ENCODE data around the gene SOX10. TPM values are rescaled to one million over a fixed set of nuclear protein-coding genes. Genes with fewer than 3 reads are reported as not detected.

The SOX10 gene
- polyA plus RNA-seq, 3 donors from 2014 or later: not detected

DNA sequence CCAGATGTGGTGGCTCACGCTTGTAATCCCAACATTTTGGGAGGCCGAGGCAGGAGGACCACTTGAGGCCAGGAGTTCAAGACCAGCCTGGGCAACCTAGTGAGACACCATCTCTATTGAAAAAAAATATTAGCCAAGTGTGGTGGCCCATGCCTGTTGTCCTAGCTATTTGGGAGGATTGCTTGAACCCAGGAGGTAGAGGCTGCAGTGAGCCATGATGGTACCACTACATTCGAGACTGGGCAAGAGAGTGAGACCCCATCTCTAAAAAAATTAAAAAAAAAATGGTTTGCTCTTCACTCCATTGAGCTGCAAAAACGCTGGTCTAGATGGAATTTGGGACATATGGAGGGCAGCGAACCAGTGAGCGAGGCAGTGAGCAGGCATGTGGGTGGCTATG is 21.6 kb upstream of the SOX10 start:
- Mint-ChIP-seq H3K4me3 (no peak overlapping the region), H3K36me3 (no peaks in the 10 kb centered on the region), H3K4me1 (peaks cover 44 to 49% of the 10 kb centered on the region in 2 donors), H3K27ac (no peak overlapping the region), H3K9me3 (no peaks in the 10 kb centered on the region), H3K27me3 (ENCODE audit: low read depth in 3 of 3) (peaks cover 0 to 3% (median 2%) of the 10 kb centered on the region in 3 donors)
- DNase-seq: no peak

DNA sequence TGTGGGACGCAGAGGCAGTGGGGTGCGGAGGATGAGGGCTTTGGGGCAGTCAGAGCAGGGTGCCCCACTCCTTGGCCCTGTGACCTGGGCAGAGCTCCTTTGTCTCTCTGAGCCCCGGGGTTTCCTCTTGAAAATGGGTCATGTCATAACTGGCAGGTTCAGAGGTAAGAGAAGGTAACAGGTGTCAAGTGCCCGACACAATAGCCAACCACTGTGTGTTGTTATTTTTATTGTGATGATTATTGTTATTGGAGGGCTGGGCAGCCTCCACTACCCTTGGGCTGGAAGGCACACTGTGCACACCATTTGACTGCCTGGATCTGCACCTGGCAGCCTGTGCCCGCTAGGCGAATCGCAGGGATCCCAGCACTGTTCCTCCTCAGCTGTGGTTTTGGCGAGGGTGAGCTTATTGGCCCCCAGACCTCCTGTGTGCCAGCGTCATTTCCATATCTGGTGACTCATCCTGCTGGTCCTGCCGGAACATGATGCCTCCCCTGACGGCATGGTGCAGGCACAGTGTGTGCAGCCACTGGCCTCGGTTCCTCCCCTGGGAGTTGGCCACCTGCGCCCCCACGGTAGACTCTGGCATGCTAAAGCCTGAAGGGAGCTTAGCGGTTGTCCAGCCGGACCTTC is 15.4 kb upstream of the SOX10 start:
- H3K9me3 Mint-ChIP-seq: no peaks in the 10 kb centered on the region
- peaks cover 0 to 1% (median 0%) of the 10 kb centered on the region in 3 donors for H3K27me3 Mint-ChIP-seq (ENCODE audit: low read depth in 3 of 3)
- H3K4me1 Mint-ChIP-seq: peaks cover 46 to 63% of the 10 kb centered on the region in 2 donors
- H3K4me3 Mint-ChIP-seq: peak overlapping the region in 1 of 5 donors; percentile 7
- H3K27ac Mint-ChIP-seq: peak overlapping the region in 4 of 6 donors; percentile 60 to 92 (median 74)
- H3K36me3 Mint-ChIP-seq: no peaks in the 10 kb centered on the region
- DNase-seq: peak in 1 of 3 donors; percentile 31

GRCh38 chr22:37999236-37999635 is 14.9 kb upstream of the SOX10 start:
- H3K27ac Mint-ChIP-seq: peak overlapping the region in 3 of 6 donors; percentile 36 to 92 (median 60)
- peaks cover 0 to 1% (median 0%) of the 10 kb centered on the region in 3 donors for H3K27me3 Mint-ChIP-seq (ENCODE audit: low read depth in 3 of 3)
- H3K36me3 Mint-ChIP-seq: no peaks in the 10 kb centered on the region
- no peak for DNase-seq
- no peaks in the 10 kb centered on the region for H3K9me3 Mint-ChIP-seq
- H3K4me1 Mint-ChIP-seq: peaks cover 45 to 62% of the 10 kb centered on the region in 2 donors
- H3K4me3 Mint-ChIP-seq: no peak overlapping the region

DNA sequence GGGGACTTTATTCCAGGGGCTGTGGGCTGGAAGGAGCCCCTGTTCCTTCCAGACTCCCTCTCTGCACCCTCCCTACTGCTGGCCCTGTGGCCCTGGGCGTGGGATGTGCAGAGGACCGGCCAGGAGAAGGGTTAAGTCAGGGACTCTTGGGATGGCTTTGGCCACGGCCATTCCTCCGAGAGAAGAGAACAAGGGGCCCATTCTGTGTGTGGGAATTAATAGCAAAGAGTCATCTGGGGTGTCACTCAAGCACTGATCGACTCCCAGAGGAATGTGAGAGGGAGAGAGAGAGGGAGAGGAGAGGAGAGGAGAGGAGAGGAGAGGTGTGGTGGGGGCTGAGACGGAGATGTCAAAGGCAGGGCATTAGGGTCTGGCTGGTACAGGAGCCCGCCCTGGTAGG is 14.2 kb upstream of the SOX10 start:
- Mint-ChIP-seq H3K4me3 (no peak overlapping the region), H3K27ac (peak overlapping the region in 5 of 6 donors; percentile 87 to 99 (median 92)), H3K27me3 (ENCODE audit: low read depth in 3 of 3) (peaks cover 0 to 1% (median 0%) of the 10 kb centered on the region in 3 donors)

DNA sequence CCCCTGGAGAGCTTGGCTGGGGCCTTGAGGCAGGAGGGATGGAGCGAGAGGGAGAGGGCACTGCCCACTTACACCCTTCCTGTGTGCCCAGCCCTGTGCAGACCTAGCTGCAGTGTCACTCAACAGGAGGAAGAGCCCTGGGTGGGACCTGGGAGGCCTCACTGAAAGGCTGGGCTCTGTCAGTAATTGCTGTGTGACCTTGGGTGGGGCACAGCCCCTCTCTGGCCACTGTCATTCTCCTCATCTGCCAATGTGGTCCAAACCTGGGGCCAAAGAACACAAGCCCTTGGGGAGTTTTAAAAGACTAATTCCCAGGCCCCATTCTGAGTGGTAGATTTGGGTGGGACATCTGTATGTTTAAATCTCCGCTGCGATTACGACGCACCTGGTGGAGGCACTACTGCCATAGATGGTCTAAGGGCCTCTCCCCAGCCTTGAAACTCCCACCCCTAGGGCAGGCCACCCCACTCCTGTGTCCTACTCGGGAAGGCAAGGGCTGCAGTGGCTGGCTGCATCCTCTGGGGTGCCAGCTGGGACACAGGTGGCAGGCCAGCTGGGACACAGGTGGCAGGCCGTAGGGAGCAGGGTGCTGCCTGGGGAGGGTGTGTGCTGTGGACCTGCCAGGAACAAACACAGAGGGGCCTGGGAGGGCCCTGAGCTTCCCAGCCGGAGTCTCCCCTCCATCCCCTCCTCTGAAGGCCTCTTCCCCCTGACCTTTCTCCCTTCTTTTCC is 12.3 kb upstream of the SOX10 start:
- Mint-ChIP-seq H3K36me3 (no peaks in the 10 kb centered on the region), H3K9me3 (no peaks in the 10 kb centered on the region), H3K4me3 (peak overlapping the region; percentile 68 to 82 (median 72)), H3K27me3 (ENCODE audit: low read depth in 3 of 3) (peaks cover 0 to 1% (median 0%) of the 10 kb centered on the region in 3 donors), H3K4me1 (peaks cover 57 to 76% of the 10 kb centered on the region in 2 donors), H3K27ac (peak overlapping the region; percentile 92 to 99 (median 95))
- no peak for DNase-seq

More for the DNA sequence above, 14.2 kb upstream of the SOX10 start:
- DNase-seq: no peak
- H3K9me3 Mint-ChIP-seq: no peaks in the 10 kb centered on the region
- no peaks in the 10 kb centered on the region for H3K36me3 Mint-ChIP-seq
- peaks cover 47 to 63% of the 10 kb centered on the region in 2 donors for H3K4me1 Mint-ChIP-seq

- peak overlapping the region; percentile 92 to 99 (median 95) for H3K27ac Mint-ChIP-seq
- no peak for DNase-seq
- H3K27me3 Mint-ChIP-seq (ENCODE audit: low read depth in 3 of 3): peaks cover 0 to 2% (median 1%) of the 10 kb centered on the region in 3 donors
- H3K4me1 Mint-ChIP-seq: peaks cover 54 to 77% of the 10 kb centered on the region in 2 donors
- no peaks in the 10 kb centered on the region for H3K36me3 Mint-ChIP-seq
- H3K9me3 Mint-ChIP-seq: no peaks in the 10 kb centered on the region
- H3K4me3 Mint-ChIP-seq: peak overlapping the region; percentile 51 to 74 (median 68)
These were observed 11.7 kb upstream of the SOX10 start for GRCh38 chr22:37996079-37996478.

DNA sequence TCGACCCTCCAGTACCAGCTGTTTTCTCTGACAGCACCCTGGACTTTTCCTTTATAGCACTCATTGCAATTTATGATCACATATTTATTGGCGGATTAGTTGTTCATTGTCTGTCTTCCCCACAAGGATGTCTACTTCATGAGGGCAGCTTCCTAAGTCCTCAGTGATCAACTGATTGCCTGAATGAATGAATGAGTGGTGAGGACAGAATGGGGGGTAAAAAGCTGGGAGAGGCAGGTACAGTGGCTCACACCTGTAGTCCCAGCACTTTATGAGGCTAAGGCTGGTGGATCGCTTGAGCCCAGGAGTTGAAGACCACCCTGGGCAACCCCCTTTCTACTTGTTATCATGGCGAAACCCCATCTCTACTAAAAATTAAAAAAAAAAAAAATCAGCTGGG is 11.1 kb upstream of the SOX10 start:
- Mint-ChIP-seq H3K27me3 (ENCODE audit: low read depth in 3 of 3) (peaks cover 0 to 2% (median 1%) of the 10 kb centered on the region in 3 donors), H3K4me3 (peak overlapping the region; percentile 58 to 86 (median 64)), H3K4me1 (peaks cover 52 to 72% of the 10 kb centered on the region in 2 donors), H3K36me3 (no peaks in the 10 kb centered on the region), H3K27ac (peak overlapping the region; percentile 92 to 99 (median 95)), H3K9me3 (no peaks in the 10 kb centered on the region)
- DNase-seq: no peak

DNA sequence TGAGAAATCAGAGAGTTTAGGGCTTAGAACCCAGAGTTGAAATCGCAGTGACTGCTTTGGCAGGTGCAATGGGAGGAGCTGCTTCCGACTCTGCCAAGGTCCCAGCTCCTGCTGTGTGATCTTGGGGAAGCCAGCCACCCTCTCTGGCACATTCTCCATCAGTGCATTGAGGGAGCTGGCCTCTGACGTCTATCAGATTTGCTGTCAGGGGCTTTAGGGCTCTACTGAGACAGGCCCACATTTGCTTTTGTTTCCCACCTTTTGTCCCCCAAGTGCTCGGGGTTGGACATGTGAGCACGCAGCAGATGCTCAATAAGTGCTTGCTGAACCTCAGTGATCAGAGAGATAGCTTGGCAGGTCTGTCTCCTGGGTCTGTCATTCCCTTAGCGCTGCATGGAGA is 10.6 kb upstream of the SOX10 start:
- DNase-seq: no peak
- peak overlapping the region; percentile 58 to 86 (median 64) for H3K4me3 Mint-ChIP-seq
- H3K9me3 Mint-ChIP-seq: no peaks in the 10 kb centered on the region
- H3K27me3 Mint-ChIP-seq (ENCODE audit: low read depth in 3 of 3): peaks cover 0 to 2% (median 1%) of the 10 kb centered on the region in 3 donors
- peaks cover 52 to 70% of the 10 kb centered on the region in 2 donors for H3K4me1 Mint-ChIP-seq
- H3K27ac Mint-ChIP-seq: peak overlapping the region; percentile 92 to 99 (median 95)
- H3K36me3 Mint-ChIP-seq: no peaks in the 10 kb centered on the region

- Mint-ChIP-seq H3K27ac (peak overlapping the region; percentile 92 to 99 (median 95)), H3K9me3 (no peaks in the 10 kb centered on the region), H3K4me1 (peaks cover 52 to 69% of the 10 kb centered on the region in 2 donors), H3K27me3 (ENCODE audit: low read depth in 3 of 3) (peaks cover 0 to 2% (median 1%) of the 10 kb centered on the region in 3 donors), H3K4me3 (peak overlapping the region; percentile 76 to 87 (median 80)), H3K36me3 (no peaks in the 10 kb centered on the region)
- peak; percentile 68 to 76 (median 75) for DNase-seq
These were observed 9.7 kb upstream of the SOX10 start for GRCh38 chr22:37994049-37994448.

GRCh38 chr22:37991731-37992442 is 7.5 kb upstream of the SOX10 start:
- Mint-ChIP-seq H3K27me3 (ENCODE audit: low read depth in 3 of 3) (peaks cover 0 to 2% (median 0%) of the 10 kb centered on the region in 3 donors), H3K4me1 (peaks cover 43 to 50% of the 10 kb centered on the region in 2 donors), H3K36me3 (peaks cover 0 to 4% (median 0%) of the 10 kb centered on the region in 3 donors), H3K4me3 (no peak overlapping the region), H3K9me3 (no peaks in the 10 kb centered on the region), H3K27ac (peak overlapping the region; percentile 23 to 76 (median 61))
- DNase-seq: no peak

DNA sequence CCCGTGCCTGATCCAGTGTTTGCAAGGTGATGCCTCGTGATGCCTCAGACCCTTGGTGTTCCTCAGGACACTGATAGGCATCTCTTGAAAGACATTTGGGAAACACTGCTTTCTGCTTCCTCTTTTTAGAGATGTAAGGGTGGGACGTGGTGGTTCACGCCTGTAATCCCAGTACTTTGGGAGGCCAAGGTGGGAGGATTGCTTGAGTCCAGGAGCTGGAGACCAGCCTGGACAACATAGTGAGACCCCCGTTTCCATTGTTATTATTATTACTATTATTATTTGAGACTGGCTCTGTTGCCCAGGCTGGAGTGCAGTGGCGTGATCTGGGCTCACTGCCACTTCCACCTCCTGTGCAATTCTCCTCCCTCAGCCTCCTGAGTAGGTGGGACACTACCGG is 6.5 kb upstream of the SOX10 start:
- H3K9me3 Mint-ChIP-seq: no peaks in the 10 kb centered on the region
- H3K4me1 Mint-ChIP-seq: peaks cover 33 to 39% of the 10 kb centered on the region in 2 donors
- H3K27me3 Mint-ChIP-seq (ENCODE audit: low read depth in 3 of 3): peaks cover 0 to 2% (median 1%) of the 10 kb centered on the region in 3 donors
- H3K4me3 Mint-ChIP-seq: no peak overlapping the region
- peak overlapping the region in 1 of 6 donors; percentile 14 for H3K27ac Mint-ChIP-seq
- peaks cover 0 to 4% (median 0%) of the 10 kb centered on the region in 3 donors for H3K36me3 Mint-ChIP-seq
- DNase-seq: no peak

GRCh38 chr22:37990301-37990700 is 5.9 kb upstream of the SOX10 start:
- peaks cover 0 to 4% (median 0%) of the 10 kb centered on the region in 3 donors for H3K36me3 Mint-ChIP-seq
- H3K4me3 Mint-ChIP-seq: no peak overlapping the region
- no peak for DNase-seq
- peaks cover 27 to 34% of the 10 kb centered on the region in 2 donors for H3K4me1 Mint-ChIP-seq
- H3K9me3 Mint-ChIP-seq: no peaks in the 10 kb centered on the region
- peaks cover 0 to 2% (median 1%) of the 10 kb centered on the region in 3 donors for H3K27me3 Mint-ChIP-seq (ENCODE audit: low read depth in 3 of 3)
- H3K27ac Mint-ChIP-seq: no peak overlapping the region

GRCh38 chr22:37989146-37990045 is 5.0 kb upstream of the SOX10 start:
- Mint-ChIP-seq H3K36me3 (peaks cover 0 to 4% (median 0%) of the 10 kb centered on the region in 3 donors), H3K4me3 (no peak overlapping the region), H3K9me3 (no peaks in the 10 kb centered on the region), H3K27ac (peak overlapping the region in 1 of 6 donors; percentile 23), H3K27me3 (ENCODE audit: low read depth in 3 of 3) (peaks cover 0 to 2% (median 1%) of the 10 kb centered on the region in 3 donors), H3K4me1 (peaks cover 19 to 25% of the 10 kb centered on the region in 2 donors)
- DNase-seq: no peak

Measured in immature natural killer cell (primary cell).